CD4-positive, alpha-beta T cell treated with Interleukin-6 at 100 ng/mL for 8 hours (primary cell): ENCODE results near the gene CMIP.
"Not testable (repeated sequence)": the region's sequence is repeated elsewhere in the genome, so short reads cannot be mapped to it uniquely, and the experiment has no call there.

Source experiments
- DNase-seq: peaks from one replicate; pipeline ENCODE4 v3.0.0-alpha.2; 2020; ENCODE audit warnings: mixed read lengths, low spot score

CMIP gene

DNA sequence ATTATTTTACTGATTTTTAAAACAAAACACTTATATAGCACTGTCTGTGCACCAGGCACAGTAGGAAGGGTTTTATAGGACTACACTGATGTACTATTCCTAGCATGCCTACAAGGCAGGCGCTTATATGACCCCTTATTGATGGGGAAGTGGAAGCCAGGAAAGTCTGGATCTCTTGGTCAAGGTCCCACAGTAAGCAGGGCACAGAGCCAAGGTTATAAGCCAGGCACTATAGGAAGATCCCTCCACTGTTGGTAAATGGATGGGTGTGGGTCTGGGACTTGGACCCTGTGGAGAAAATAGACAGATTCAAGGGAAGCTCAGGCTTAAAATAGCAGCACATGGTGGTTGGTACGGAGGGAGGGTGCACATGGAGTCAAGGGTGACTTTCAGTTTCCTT, 275.4 kb downstream of the CMIP start:
- no peak for DNase-seq

DNA sequence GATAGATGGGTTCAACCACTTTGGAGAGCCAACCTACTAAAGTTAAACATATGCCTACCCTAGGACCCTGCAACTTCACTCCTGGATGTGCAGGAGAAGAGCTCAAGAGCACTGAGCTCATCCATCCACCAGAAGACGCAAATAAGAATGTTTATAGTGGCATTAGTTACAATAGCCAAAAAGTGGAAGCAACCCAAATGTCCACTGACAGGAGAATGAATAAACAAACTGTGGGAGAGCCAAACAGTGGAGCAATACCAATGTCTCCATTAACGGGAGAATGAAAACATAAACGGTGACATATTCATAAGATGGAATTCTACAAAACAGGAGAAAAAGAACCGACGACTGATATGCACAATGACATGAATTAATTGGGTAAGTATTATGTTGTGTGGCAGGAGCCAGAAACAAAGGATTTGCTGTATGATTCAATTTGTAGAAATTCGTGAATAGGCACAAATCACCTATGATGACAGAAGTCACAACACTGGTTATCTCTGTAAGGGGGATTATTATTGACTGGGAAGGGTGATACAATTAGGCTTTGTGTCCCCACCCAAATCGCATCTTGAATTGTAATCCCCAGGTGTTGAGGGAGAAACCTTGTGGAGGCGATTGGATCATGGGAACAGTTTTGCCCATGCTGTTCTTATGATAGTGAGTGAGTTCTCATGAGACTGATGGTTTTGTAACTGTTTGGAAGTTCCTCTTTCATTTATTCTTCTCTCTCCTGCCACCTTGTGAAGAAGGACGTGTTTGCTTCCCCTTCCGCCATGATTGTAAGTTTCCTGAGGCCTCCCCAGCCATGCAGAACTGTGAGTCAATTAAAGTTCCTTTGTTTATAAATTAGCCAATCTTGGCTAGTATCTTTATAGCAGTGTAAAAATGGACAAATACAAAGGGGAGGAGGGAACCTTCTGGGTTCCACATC, 276.6 kb downstream of the CMIP start:
- no peak for DNase-seq

DNA sequence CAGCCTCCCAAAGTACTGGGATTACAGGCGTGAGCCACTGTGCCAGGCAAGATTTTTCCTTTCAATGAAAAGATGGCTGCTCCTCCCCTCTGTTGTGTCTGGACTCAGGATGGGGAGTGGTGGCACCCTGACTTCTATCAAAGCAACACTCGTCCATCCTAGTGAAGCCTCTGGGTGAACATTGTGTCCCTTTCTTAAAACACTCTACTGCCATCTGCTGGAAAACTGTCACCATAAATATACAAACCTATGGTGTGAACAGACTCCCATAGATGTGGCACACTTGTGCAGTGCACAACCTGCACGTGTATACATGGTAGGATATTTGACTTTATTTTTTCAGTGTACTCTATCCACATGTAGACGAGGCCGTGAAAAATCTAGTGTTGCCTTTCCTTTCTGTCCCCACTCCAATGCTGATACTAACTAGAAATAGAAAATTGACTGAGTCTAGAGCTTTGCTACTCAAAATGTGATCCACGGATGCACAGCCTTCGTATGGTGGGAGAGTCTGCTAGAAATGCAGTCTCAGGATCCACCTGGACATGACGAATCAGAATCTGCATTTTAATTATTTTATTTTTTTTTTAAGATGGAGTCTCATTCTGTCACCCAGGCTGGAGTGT, 278.6 kb downstream of the CMIP start:
- DNase-seq = peak; percentile 81

DNA sequence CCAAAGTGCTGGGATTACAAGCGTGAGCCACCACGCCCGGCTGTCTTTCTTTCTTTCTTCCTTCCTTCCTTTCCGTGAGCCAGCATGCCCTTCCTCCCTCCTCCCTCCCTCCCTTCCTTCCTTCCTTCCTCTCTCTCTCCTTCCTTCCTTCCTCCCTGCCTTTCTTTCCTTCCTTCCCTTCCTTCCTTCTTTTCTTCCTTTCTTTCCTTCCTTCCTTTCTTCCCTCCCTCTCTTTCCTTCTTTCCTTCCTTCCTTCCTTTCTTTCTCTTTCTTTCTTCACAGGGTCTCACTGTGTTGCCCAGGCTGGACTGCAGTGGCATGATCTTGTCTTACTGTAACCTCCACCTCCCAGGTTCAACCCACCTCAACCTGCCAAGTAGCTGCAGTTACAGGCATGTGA, 283.8 kb downstream of the CMIP start:
- DNase-seq = no peak

DNA sequence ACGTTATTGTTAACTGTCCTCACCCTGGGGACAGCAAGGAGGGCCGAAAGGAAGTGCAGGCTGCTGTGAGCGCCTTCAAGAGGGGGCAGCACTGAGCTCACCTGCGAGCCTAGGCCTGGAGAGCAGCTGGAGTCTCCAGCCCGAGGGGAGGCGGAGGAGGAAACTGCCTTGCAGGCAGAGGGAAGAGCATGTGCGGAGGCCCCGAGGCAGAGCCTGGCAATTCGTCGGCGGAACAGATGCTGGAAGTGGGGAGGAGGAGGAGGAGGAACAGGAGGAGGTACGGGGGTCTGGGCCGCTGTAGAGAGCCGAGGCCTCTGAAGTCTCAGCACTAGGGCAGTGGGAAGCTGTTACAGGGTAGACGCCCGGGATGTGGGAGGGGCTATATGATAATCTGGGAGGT, 284.8 kb downstream of the CMIP start:
- DNase-seq = no peak

DNA sequence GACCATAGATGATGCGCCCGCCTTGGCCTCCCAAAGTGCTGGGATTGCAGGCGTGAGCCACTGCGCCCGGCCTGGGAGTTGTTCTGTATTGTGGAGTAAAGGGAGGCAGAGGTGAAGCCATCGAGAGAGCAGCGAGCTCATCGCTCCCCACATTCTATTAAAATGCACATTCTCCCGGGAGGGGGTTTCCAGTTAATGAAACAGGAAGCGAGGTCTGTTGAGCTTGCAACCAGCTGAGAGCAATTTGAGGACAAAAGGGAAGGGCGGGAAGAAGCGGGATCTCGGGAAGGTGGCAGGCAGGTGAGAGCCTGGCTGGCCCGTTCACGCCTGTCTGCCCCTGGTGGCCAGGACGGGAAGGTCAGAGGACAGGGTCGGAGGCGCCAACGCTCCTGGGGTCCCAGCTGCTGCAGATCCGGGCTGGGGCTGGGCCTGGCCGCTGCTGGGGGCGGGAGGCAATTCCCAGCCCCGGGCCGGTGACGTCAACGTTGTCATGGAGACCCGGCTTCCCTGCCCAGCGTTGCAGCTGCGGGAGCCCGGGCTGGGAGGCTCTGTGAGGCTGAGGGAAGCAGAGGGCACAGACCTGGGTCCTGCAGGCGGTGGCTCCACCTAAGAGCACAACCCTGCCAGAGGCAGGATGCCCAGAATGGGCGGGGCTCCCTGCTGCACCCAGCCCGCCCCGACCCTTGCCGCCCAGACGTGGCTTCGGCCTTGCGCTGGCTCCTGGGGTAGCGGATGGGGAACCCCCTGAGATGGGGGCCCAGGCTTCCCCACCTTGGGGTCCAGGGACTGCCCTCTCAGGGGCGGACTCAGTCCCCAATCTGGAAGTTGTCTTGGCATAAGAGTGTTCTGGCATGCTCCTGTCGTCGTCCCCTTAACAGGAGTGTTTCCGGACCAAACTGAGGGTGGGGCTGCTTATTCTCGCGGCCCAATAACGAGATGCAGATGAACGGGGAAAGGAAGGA, 285.8 kb downstream of the CMIP start:
- DNase-seq = peak; percentile 60

DNA sequence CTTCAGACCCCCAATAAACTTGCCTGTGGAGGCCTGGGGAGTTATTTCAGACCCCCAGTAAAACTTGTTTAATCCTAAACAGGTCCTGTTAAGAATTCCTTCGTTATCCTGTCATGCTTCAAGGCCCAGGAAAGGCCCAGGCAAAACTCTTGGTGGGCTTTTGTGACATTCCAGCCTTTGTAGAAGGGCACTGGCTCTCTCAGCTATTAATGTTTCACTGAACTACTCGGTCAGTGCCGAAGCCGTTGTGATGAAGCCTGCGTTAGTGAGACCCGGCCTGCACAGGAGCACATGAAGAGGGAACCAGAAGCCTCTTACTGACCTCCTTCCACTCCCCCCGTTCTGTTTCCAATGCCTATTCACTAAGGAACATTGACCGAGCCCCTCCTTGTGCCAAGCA, 287.0 kb downstream of the CMIP start:
- no peak for DNase-seq

DNA sequence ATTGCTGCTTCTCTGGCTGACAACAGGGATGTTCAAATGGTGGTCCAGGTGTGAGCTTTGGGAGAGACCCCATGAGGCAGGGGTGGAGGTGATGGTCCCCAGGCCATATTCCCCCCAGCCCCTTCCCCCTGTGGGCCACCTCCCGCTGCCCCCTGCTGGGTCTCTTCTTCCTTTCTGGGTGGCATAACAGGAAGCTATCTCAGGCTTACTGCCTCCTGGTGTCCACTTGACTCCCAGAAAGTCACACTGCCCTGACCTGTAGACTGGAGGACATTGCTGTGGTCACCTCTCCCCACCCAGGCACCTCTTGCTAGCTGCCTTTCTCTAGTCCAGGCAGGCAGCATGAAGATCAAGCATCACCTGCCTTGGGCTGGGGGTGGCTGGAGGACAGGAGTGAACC, 288.1 kb downstream of the CMIP start:
- no peak for DNase-seq

DNA sequence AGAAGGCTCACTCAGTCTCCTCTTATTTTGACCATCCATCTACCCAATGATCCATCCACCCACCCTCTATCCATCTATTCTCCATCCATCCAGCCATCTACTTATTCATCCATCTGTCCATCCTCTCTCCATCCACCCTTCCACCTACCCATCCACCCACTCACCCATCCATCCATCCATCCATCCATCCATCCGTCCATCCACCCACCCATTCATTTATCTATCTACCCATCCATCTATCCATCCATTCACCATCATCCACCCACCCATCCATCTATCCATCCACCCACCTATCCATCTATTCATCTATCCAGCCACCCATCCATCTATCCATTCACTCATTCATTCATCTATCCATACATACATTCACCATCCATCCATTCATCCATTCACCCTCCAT, 288.7 kb downstream of the CMIP start:
- DNase-seq = no peak

DNA sequence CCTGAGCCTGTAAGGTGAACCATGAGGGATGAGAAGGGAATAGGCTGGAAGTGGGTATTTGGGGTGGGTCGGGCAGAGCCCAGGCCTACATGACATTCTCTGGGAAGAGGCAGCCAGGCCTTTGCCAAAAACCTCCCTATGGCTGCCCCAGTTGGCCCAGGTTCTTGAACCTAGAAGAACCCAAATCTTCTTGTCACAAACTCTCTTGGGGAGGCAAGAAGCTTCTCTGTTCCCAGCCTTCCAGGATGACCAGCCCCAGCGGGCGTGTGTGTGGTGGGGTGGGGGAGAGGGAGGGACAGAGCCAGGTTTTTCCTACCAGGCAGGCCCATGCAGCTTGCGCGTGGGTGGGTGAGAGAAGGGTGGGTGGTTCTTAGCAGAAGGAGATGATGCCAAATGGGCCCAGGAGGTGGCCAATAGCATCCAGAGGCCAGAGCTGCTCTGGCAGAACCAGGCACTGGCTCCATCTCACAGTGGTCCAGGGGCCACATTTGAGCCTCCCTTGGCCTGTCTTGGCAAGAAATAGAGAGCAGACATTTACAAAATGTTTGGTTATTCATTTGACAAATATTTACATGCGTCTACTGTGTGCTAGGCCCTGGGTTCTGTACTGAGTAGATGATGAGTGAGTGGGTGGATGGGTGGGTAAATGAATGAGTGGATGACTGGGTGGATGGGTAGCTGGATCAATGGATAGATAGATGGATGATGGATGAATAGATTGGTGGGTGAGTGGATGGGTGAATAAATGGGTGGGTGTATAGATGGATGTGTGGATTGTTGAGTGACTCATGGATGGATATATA, 290.2 kb downstream of the CMIP start:
- DNase-seq = no peak

DNA sequence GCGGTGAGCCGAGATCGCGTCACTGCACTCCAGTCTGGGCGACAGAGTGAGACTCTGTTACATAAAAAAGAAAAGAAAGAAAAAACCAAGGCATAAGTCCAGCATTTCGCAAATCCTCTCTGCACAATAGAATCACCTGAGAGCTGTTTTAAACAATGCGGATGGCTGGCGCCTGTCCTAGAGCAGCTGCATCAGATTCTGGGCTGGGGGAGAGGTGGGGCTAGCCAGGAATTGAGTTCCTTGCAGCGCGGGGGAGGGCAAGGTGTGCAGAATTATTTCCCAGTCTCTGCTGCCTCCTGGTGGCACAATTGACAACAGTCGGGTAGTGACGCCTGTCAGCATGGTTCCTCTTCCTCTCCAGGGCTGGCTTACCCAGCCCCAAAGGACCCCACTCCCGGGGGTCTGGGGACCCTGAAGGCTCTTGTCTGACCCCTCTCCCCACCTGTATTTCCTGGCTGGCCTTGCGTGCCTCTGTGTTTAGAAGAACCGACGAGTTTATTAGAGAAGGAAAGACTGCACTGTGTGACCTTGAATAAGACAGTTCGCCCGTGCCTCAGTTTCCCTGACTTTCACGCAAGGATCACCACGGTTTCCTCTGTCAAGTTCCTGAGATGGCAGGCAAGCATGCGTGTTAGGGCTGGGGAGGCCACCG, 293.4 kb downstream of the CMIP start:
- DNase-seq = peak; percentile 87

DNA sequence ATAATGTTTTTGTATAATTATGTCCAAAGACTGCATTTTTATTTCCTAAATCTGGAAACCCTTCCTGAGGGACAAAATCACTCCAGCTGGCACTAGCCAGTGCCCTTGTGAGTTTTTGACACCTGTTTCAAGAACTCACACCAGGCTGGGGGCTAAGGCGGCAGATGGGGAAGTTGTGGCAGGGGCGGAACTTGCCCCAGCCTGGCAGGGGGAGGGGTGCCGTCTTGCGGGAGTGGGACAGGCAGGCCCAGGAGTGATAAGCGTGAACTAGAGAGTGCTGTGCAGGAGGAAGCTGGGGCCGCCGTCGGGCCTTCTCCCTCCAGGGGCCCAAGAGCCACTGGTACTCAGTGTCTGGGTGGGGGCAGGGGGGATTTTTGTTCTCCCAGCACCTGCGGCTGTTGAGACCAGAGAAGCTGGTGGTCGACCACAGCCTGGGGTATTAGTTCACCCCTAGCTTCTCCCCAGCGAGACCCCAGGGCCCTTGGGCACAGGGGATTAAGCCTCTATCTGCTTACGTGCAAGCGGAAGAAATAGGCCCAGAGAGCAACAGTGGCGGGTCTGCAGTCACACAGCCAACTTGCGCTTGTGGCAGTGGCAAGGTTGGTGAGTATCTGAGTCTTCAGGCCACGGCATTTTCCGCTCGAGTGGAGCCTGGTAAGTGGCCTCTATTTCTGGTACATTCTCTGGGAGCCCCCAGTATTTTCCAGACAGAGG, 294.3 kb downstream of the CMIP start:
- no peak for DNase-seq

DNA sequence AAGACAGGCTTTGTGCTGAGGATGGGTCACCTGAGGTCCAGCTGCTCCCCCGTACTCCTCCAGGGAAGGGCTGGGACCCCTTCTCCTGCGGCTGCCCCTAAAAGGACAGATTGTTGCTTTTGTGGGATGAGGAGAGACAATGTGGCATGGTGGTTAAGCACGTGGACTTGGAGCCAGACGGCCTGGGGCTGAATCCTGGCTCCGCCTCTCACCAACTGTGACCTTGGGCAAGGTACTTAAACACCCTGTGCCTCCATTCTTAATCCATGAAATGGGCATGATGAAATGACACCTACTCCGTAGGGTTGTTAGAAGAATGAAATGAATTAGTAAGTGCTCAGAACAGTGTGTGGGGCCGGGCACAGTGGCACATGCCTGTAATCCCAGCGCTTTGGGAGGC, 294.9 kb downstream of the CMIP start:
- DNase-seq = no peak

DNA sequence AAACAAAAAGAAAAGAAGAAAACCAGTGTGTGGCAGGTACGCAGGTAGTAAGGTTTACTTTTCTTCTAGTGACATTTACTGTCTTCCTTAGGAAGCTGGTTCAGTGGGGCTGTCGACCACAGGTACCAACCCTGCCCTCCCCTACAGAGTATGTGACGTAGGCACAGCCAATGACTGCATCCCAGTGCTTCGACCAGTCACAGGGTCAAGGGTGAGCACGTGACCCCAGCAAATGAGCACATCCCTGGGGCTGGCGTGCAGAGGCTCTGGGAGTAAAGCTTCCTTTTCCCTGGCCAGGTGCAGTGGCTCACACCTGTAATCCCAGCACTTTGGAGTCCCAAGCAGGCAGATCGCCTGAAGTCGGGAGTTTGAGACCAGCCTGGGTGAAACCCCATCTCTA, 295.6 kb downstream of the CMIP start:
- no peak for DNase-seq

DNA sequence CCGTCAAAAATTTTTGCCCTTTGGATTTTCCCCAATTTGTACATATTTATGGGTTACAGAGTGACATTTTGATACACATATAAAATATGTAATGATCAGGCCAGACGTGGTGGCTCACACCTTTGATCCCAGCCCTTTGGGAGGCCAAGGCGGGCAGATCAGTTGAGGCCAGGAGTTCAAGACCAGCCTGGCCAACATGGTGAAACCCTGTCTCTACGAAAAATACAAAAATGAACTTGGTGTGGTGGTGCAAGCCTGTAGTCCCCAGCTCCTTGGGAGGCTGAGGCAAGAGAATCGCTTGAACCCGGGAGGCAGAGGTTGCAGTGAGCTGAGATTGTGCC, 296.8 kb downstream of the CMIP start:
- not testable (repeated sequence) for DNase-seq

DNA sequence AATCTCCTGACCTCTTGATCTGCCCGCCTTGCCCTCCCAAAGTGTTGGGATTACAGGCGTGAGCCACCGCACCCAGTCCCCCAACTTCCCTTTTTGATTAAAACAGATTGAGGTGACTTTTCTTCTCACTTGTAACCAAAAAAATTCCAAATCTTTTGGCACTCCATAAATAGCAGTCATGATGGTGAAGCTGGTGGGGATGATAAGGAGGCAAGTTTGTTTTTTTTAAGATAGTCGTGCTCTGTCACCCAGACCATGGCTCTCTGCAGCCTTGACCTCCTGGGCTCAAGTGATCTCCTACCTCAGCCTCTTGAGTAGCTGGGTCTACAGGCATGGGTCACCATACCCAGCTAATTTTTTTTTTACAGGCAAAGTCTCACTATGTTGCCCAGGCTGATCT, 299.8 kb downstream of the CMIP start:
- DNase-seq = no peak

DNA sequence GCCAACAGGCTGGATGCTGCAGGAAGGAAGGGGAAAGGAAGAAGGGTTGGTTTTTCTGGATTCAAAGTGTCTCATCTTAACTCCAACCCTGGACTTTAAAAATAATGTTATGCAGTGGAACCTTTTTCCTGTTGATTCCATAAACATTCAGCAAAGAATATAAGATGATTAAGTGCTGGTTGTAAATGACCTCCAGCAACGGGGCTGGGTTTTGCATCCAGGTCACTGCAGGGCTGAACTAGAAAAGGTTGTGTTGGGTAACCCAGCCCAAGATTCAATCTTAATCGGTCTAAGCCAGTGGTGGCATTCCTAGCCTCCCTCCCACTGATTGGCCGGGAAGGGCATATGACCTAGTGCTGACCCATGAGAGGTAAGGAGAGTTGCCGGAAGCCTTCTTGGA, 300.3 kb downstream of the CMIP start:
- no peak for DNase-seq

DNA sequence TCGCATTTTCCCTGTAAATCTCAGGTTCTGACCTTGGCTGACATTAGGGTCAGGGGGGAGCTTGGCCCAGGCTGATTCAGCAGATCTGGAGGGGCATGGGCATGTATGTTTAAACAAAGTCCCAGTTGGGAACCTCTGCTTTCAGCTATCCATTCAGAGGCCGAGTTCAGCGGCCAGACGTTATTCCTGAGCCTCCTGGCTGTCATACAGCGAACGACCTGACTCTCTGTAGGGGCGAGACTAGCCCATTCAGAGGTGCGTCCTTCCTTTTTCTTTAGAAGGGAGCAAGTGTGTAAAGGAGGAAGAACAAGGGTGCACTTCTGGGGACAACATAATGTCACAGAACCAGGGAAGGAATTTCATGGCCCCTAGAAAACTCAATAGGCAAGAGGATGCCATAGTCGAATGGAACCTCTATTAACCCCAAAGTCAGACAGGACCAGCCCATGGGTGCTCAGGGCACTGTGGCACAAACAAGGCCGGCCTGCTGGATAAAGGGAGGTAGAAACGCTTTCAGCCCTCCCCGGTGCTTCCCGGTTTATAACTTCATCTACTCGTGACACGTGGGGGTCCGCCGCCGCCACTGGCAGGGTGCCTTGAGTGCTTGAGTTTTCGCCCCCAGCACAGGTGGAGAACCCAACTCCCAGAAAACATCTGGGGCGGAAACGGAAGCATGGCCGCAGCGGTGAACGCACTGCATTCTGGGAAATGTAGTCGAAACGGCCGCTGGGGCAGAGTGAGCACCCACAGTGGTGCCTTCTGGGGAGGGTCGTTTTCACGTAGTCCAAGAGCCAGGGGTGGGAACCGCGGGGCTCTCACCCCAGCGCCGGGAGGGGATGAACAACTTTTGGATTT, 301.3 kb downstream of the CMIP start:
- DNase-seq = peak; percentile 74

DNA sequence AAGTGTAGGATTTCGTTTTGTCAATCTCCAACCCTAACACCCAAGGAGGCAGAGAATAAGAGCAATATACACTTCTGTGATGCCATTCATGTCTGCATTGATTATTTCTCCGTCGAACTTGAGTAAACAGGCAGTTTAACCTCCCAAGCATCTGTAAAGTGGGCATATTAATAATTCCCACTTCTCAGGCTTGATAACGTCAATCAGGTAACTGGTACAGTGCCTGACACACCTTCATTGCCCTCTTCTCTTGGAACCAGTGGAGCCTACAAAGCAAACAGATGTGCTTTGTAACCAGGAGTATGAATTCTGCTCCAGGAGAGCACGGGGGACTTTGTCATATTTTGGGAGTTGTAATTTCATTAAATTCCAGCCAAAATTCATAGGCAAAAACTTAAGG, 302.0 kb downstream of the CMIP start:
- no peak for DNase-seq
